GM12872 (cell line): ENCODE results near the gene TMEM87B.

Experiments used
- CTCF ChIP-seq: IDR thresholded peaks from 3 replicates; pipeline ENCODE4 v1.5.1; 2011; ENCODE audit warnings: low read depth, mild to moderate bottlenecking, low read length, moderate library complexity; ENCODE audit not compliant: insufficient read depth

The TMEM87B gene

GRCh38 chr2:112140899-112141625, 86.0 kb downstream of the TMEM87B start:
- no peak for TF ChIP-seq CTCF

- no peak for TF ChIP-seq CTCF
Measured at GRCh38 chr2:112141626-112142007, 86.5 kb downstream of the TMEM87B start.

GRCh38 chr2:112142525-112143078, 87.5 kb downstream of the TMEM87B start:
- no peak for TF ChIP-seq CTCF

- no peak for TF ChIP-seq CTCF
Measured at GRCh38 chr2:112143150-112143549, 88.1 kb downstream of the TMEM87B start.

GRCh38 chr2:112144966-112145365, 89.9 kb downstream of the TMEM87B start:
- TF ChIP-seq CTCF, result no peak

GRCh38 chr2:112147382-112148168, 92.5 kb downstream of the TMEM87B start:
- TF ChIP-seq CTCF, result no peak

GRCh38 chr2:112148477-112148876, 93.4 kb downstream of the TMEM87B start:
- no peak for TF ChIP-seq CTCF
